H1 (cell line): Measurements from ENCODE around the gene RIMBP2. TPM values are rescaled to one million over a fixed set of nuclear protein-coding genes. Genes with fewer than 3 reads are reported as not detected.

ENCODE experiments used
- CTCF ChIA-PET: fragments of 300-600 bp; sonication (Branson Sonifier 250); formaldehyde crosslinking; loops from one replicate; lab custom pipeline; 2021; ENCODE audit not compliant: partially characterized antibody; lab: Charles Lee
- POLR2A ChIA-PET: fragments of 300-600 bp; sonication (Branson Sonifier 250); formaldehyde crosslinking; loops from one replicate; lab custom pipeline; 2021; ENCODE audit warnings: inconsistent platforms; ENCODE audit not compliant: partially characterized antibody; lab: Charles Lee
- DNase-seq, 2 experiments: peaks; one replicate each; pipeline versions ENCODE4 v3.0.0 to v3.0.0-alpha.2; 2010 to 2022; ENCODE audit warnings: low spot score in 2 of 2, low read depth in 1 of 2, mixed read lengths in 1 of 2
- FAIRE-seq: peaks from 2 replicates; lab custom pipeline; 2011; peaks lifted over from hg19 to GRCh38; lab: Jason Lieb, UNC
- H2AFZ ChIP-seq: 2 replicates; pipeline ENCODE4 v1.8.1; 2012; ENCODE audit warnings: low read length, inconsistent platforms
- H2AK5ac ChIP-seq: 2 replicates; pipeline ENCODE4 v1.6.1; 2013; ENCODE audit warnings: low read depth, low read length
- H2BK120ac ChIP-seq: replicated peaks from 2 replicates; pipeline ENCODE3; 2013; ENCODE audit warnings: low read depth, low read length, inconsistent platforms
- H2BK12ac ChIP-seq: 2 replicates; pipeline ENCODE4 v1.6.1; 2013; ENCODE audit warnings: low read depth, low read length
- H2BK15ac ChIP-seq: 2 replicates; pipeline ENCODE4 v1.6.1; 2013; ENCODE audit warnings: low read length
- H2BK20ac ChIP-seq: 2 replicates; pipeline ENCODE4 v1.6.1; 2013; ENCODE audit warnings: low read length
- H2BK5ac ChIP-seq: 2 replicates; pipeline ENCODE4 v1.6.1; 2013; ENCODE audit warnings: low read depth, low read length
- H3K14ac ChIP-seq: 2 replicates; pipeline ENCODE4 v1.6.1; 2013; ENCODE audit warnings: inconsistent platforms; ENCODE audit not compliant: insufficient read length
- H3K18ac ChIP-seq: 2 replicates; pipeline ENCODE4 v1.6.1; 2013; ENCODE audit warnings: low read length; ENCODE audit errors: extremely low read depth
- H3K23ac ChIP-seq: 2 replicates; pipeline ENCODE4 v1.6.1; 2013; ENCODE audit warnings: inconsistent platforms; ENCODE audit not compliant: insufficient read length
- H3K23me2 ChIP-seq: 2 replicates; pipeline ENCODE4 v1.6.1; 2013; ENCODE audit warnings: low read depth, low read length
- H3K27ac ChIP-seq: 2 replicates; pipeline ENCODE4 v1.6.1; 2011; ENCODE audit warnings: low read depth, low read length, inconsistent platforms
- H3K27me3 ChIP-seq, 4 experiments: replicated peaks in 1 of 4; 1 replicate in 1 of 4; 2 replicates in 3 of 4; pipeline versions ENCODE4 v1.6.1 to v1.8.1; 2011 to 2013; ENCODE audit warnings: low read length in 3 of 4, mild to moderate bottlenecking in 3 of 4, inconsistent platforms in 2 of 4, mixed read lengths in 2 of 4, moderate library complexity in 1 of 4; ENCODE audit not compliant: control insufficient read depth in 3 of 4, insufficient read depth in 3 of 4; ENCODE audit errors: extremely low read depth in 1 of 4
- H3K36me3 ChIP-seq, 4 experiments: 2 replicates each; pipeline versions ENCODE4 v1.6.1 to v1.8.1; 2011 to 2013; ENCODE audit warnings: mild to moderate bottlenecking in 4 of 4, low read length in 3 of 4, moderate library complexity in 2 of 4, control low read depth in 1 of 4, inconsistent platforms in 1 of 4; ENCODE audit not compliant: insufficient read depth in 4 of 4, control insufficient read depth in 2 of 4
- H3K4ac ChIP-seq: replicated peaks from 2 replicates; pipeline ENCODE3; 2013; ENCODE audit warnings: low read length, low read depth, mixed read lengths, inconsistent platforms; ENCODE audit not compliant: insufficient read length
- H3K4me1 ChIP-seq, 4 experiments: replicated peaks in 1 of 4; 1 replicate in 1 of 4; 2 replicates in 3 of 4; pipeline versions ENCODE4 v1.6.1 to v1.8.1; 2011 to 2013; ENCODE audit warnings: low read length in 3 of 4, inconsistent platforms in 2 of 4, mixed read lengths in 1 of 4; ENCODE audit not compliant: insufficient read depth in 4 of 4, control insufficient read depth in 3 of 4
- H3K4me2 ChIP-seq, 2 experiments: 2 replicates each; pipeline versions ENCODE4 v1.6.1 to v1.8.1; 2011 to 2013; ENCODE audit warnings: low read depth in 2 of 2, low read length in 2 of 2, control low read depth in 1 of 2, inconsistent platforms in 1 of 2, mild to moderate bottlenecking in 1 of 2; ENCODE audit not compliant: insufficient read depth in 1 of 2
- H3K4me3 ChIP-seq, 4 experiments: fragments of 200-600, 300-600 bp in 1 of 4; sonication (generic), shearing (Covaris generic), sonication (Bioruptor Twin) in 1 of 4; 2 replicates each; pipeline versions ENCODE4 v1.5.1 to v1.8.1; 2011 to 2016; ENCODE audit warnings: low read length in 4 of 4, low read depth in 3 of 4, control low read depth in 2 of 4, inconsistent platforms in 2 of 4, mild to moderate bottlenecking in 2 of 4, mixed read lengths in 1 of 4, moderate library complexity in 1 of 4; ENCODE audit not compliant: insufficient read depth in 2 of 4; ENCODE audit errors: extremely low read depth in 1 of 4
- H3K56ac ChIP-seq: replicated peaks from 2 replicates; pipeline ENCODE3; 2013; ENCODE audit warnings: low read depth, mild to moderate bottlenecking, mixed read lengths, low read length, inconsistent platforms; ENCODE audit not compliant: insufficient read length
- H3K79me1 ChIP-seq: 2 replicates; pipeline ENCODE4 v1.6.1; 2013; ENCODE audit warnings: low read depth, low read length, control low read depth
- H3K79me2 ChIP-seq, 2 experiments: 2 replicates each; pipeline versions ENCODE4 v1.6.1 to v1.8.1; 2012 to 2013; ENCODE audit warnings: low read length in 2 of 2, mild to moderate bottlenecking in 2 of 2, inconsistent platforms in 1 of 2; ENCODE audit not compliant: insufficient read depth in 2 of 2, control insufficient read depth in 1 of 2
- H3K9ac ChIP-seq, 4 experiments: replicated peaks in 1 of 4; 1 replicate in 1 of 4; 2 replicates in 3 of 4; pipeline versions ENCODE4 v1.6.1 to v1.8.1; 2011 to 2013; ENCODE audit warnings: low read depth in 3 of 4, low read length in 3 of 4, control low read depth in 2 of 4, mild to moderate bottlenecking in 2 of 4, moderate library complexity in 2 of 4, inconsistent platforms in 1 of 4; ENCODE audit errors: extremely low read depth in 1 of 4
- H3K9me3 ChIP-seq, 2 experiments: 2 replicates each; pipeline versions ENCODE4 v1.6.1 to v1.8.1; 2012 to 2013; ENCODE audit warnings: mild to moderate bottlenecking in 2 of 2, moderate library complexity in 2 of 2, control low read depth in 1 of 2, inconsistent platforms in 1 of 2, low read depth in 1 of 2, low read length in 1 of 2, mixed read lengths in 1 of 2; ENCODE audit not compliant: insufficient read depth in 2 of 2
- H4K20me1 ChIP-seq, 2 experiments: replicated peaks in 1 of 2; 2 replicates each; pipeline versions ENCODE3 to v1.8.1; 2011 to 2013; ENCODE audit warnings: inconsistent platforms in 2 of 2, low read length in 2 of 2, mild to moderate bottlenecking in 1 of 2; ENCODE audit not compliant: insufficient read depth in 2 of 2, control insufficient read depth in 1 of 2
- H4K5ac ChIP-seq: 2 replicates; pipeline ENCODE4 v1.6.1; 2013; ENCODE audit warnings: low read length, low read depth, mixed read lengths, inconsistent platforms; ENCODE audit not compliant: insufficient read length
- H4K8ac ChIP-seq: 2 replicates; pipeline ENCODE4 v1.8.0; 2013; ENCODE audit warnings: mild to moderate bottlenecking, moderate library complexity, low read length, inconsistent platforms; ENCODE audit not compliant: insufficient read depth; ENCODE audit errors: extremely low read depth
- H4K91ac ChIP-seq: replicated peaks from 2 replicates; pipeline ENCODE3; 2013; ENCODE audit warnings: low read length, mixed read lengths, inconsistent platforms; ENCODE audit not compliant: insufficient read length
- BRCA1 ChIP-seq: IDR thresholded peaks from 2 replicates; pipeline ENCODE4 v1.6.1; 2012; ENCODE audit warnings: low read depth, low read length, improper control_type of control experiment
- GABPA ChIP-seq: IDR thresholded peaks from 2 replicates; pipeline ENCODE4 v1.6.1; 2011; ENCODE audit warnings: mild to moderate bottlenecking, low read length, moderate library complexity, borderline replicate concordance; ENCODE audit not compliant: insufficient read depth
- GTF2F1 ChIP-seq: IDR thresholded peaks from 2 replicates; pipeline ENCODE4 v1.6.1; 2012; ENCODE audit warnings: low read depth, low read length, improper control_type of control experiment, borderline replicate concordance
- RAD21 ChIP-seq, 2 experiments: IDR thresholded peaks in 1 of 2; conservative IDR thresholded peaks in 1 of 2; 2 replicates each; pipeline ENCODE4 v1.6.1; 2011; ENCODE audit warnings: low read depth in 2 of 2, low read length in 2 of 2, improper control_type of control experiment in 1 of 2, inconsistent platforms in 1 of 2, mild to moderate bottlenecking in 1 of 2, moderate library complexity in 1 of 2
- SRF ChIP-seq: IDR thresholded peaks from 2 replicates; pipeline ENCODE4 v1.6.1; 2011; ENCODE audit warnings: mild to moderate bottlenecking, low read depth, low read length, moderate library complexity
- WGBS, 2 experiments: shearing (Covaris generic) in 1 of 2; methylation state at CpG; one replicate each; pipeline versions ENCODE4 v1.1.6 to v1.1.7; 2013 to 2015; ENCODE audit warnings: low lambda C conversion rate in 2 of 2, mixed read lengths in 2 of 2, inconsistent platforms in 1 of 2, low coverage in 1 of 2, missing lambda C conversion rate in 1 of 2; ENCODE audit not compliant: insufficient replicate concordance in 2 of 2, insufficient coverage in 1 of 2, insufficient read length in 1 of 2; ENCODE audit errors: extremely low coverage in 1 of 2, missing lambda C conversion rate in 1 of 2; 5-methylcytosine and 5-hydroxymethylcytosine counted together
- polyA plus RNA-seq, 7 experiments: library from polyadenylated mRNA; depleted of rRNA in 3 of 7; stranded (reverse) in 5 of 7; unstranded in 2 of 7; fragments of >200 nt in 5 of 7; fragments of 200-250 nt in 2 of 7; gene quantifications; 1 replicate in 5 of 7; 2 replicates in 1 of 7; 4 replicates in 1 of 7; pipeline versions ENCODE4 v1.2.1 to v1.2.3, GENCODE V29; 2011 to 2013; ENCODE audit warnings: missing spikeins in 2 of 7, mixed read lengths in 2 of 7
- total RNA-seq: library from RNA; stranded (reverse); fragmentation: NEBNext Ultra II Directional; extraction: Animal tissue kit (Norgen Biotek cat#: 25700); gene quantifications from 2 replicates; pipeline ENCODE4 v1.2.1, GENCODE V29; 2021
- TF ChIP-seq, protein P1 (sequence below): IDR thresholded peaks from 2 replicates; pipeline ENCODE4 v1.6.1; 2012; ENCODE audit warnings: inconsistent platforms
- TF ChIP-seq, protein P2 (sequence below), 3 experiments: IDR thresholded peaks; 1 replicate in 2 of 3; 2 replicates in 1 of 3; pipeline versions ENCODE4 v1.5.1 to v1.6.1; 2011; ENCODE audit warnings: low read length in 3 of 3, mild to moderate bottlenecking in 3 of 3, inconsistent platforms in 2 of 3, low read depth in 1 of 3, moderate library complexity in 1 of 3; ENCODE audit not compliant: insufficient read depth in 1 of 3; ENCODE audit errors: control extremely low read depth in 1 of 3

RIMBP2 gene
- total and polyA plus RNA-seq, 2 of the 8 experiments (the other 6 are each of a cell fraction or from before 2014, with no cell fraction given) = 0.18 to 0.65 TPM

DNA sequence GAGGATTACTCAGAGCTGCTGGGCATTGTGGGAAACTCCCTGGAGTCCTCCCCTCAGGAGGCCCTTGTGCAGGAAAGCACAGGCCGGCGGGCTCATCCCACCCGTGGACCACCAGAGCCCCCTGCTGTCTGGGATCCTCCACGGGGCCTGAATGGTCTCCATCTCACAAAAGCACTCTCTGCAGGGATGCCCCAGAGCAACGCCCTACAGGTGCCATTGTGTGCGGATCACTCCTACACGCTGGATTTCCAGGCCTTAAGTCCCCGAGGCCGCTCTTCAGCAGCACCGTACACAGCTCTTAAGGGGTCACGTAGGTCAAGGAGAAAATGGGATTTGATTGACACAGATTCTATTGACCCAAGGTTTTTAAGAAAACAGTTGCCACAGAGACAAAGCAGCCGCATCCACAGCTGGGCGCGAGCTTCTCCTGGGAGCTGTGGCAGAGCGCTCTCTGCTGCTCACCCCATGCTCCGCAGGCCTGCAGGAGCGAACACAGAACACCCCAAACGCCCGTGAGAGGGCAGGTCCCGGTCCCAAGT is 36.7 kb upstream of the RIMBP2 start:
- Histone ChIP-seq H4K5ac (no peak overlapping the region), H2BK20ac (no peak overlapping the region), H3K4me2 (no peak overlapping the region), H3K79me1 (no peaks in the 10 kb centered on the region), H3K4me1 (no peaks in the 10 kb centered on the region; a peak in 1 of 7 replicates), H3K36me3 (no peaks in the 10 kb centered on the region), H3K79me2 (no peaks in the 10 kb centered on the region), H3K9ac (no peak overlapping the region)
- TF ChIP-seq BRCA1 (no peak), GTF2F1 (no peak), GABPA (peak; percentile 22; the same call in 1 of the 2 replicates), SRF (no peak), RAD21 (IDR thresholded peaks at IDR 0.05 in 1 of 2, conservative IDR thresholded peaks at IDR 0.05 in 1 of 2; ENCODE audit: low read depth in 2 of 2, low read length in 2 of 2) (peak; percentile 83 to 85)
- TF ChIP-seq, protein P1, sequence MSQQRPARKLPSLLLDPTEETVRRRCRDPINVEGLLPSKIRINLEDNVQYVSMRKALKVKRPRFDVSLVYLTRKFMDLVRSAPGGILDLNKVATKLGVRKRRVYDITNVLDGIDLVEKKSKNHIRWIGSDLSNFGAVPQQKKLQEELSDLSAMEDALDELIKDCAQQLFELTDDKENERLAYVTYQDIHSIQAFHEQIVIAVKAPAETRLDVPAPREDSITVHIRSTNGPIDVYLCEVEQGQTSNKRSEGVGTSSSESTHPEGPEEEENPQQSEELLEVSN = no peak
- TF ChIP-seq, protein P2, sequence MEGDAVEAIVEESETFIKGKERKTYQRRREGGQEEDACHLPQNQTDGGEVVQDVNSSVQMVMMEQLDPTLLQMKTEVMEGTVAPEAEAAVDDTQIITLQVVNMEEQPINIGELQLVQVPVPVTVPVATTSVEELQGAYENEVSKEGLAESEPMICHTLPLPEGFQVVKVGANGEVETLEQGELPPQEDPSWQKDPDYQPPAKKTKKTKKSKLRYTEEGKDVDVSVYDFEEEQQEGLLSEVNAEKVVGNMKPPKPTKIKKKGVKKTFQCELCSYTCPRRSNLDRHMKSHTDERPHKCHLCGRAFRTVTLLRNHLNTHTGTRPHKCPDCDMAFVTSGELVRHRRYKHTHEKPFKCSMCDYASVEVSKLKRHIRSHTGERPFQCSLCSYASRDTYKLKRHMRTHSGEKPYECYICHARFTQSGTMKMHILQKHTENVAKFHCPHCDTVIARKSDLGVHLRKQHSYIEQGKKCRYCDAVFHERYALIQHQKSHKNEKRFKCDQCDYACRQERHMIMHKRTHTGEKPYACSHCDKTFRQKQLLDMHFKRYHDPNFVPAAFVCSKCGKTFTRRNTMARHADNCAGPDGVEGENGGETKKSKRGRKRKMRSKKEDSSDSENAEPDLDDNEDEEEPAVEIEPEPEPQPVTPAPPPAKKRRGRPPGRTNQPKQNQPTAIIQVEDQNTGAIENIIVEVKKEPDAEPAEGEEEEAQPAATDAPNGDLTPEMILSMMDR (IDR thresholded peaks at IDR 0.05; ENCODE audit: control extremely low read depth in 1 of 3, insufficient read depth in 1 of 3, low read depth in 1 of 3, low read length in 3 of 3) = peak; percentile 64 to 71 (median 70)
- TF ChIP-seq, all 59 proteins: peak for 3
- Histone ChIP-seq H3K4me3 (no peak overlapping the region), H3K23ac (no peak overlapping the region), H3K23me2 (no peaks in the 10 kb centered on the region), H3K18ac (no peak overlapping the region), H4K20me1 (no peaks in the 10 kb centered on the region), H2BK12ac (no peak overlapping the region), H2BK15ac (no peak overlapping the region), H4K91ac (no peak overlapping the region), H3K4ac (no peak overlapping the region), H4K8ac (no peak overlapping the region), H2BK120ac (no peak overlapping the region), H3K14ac (no peak overlapping the region), H2BK5ac (no peak overlapping the region), H2AFZ (no peak overlapping the region), H3K27ac (no peak overlapping the region), H2AK5ac (no peak overlapping the region), H3K56ac (no peak overlapping the region), H3K27me3 (no peaks in the 10 kb centered on the region), H3K9me3 (no peaks in the 10 kb centered on the region)
- POLR2A ChIA-PET = interaction anchor here (0.7 to 1.2 kb wide), 2 partner anchors 117 to 351 kb away, joined by 4 to 5 read pairs; no protein-coding TSS in a partner anchor
- 76% methylated on average over 20 of the region's 20 CpGs; no CpG with 5 or more reads in 1 of the 2 experiments for WGBS, 2 experiments
- CTCF ChIA-PET = interaction anchor here (0.6 to 3.3 kb wide), 30 partner anchors 8 to 729 kb away, joined by 3 to 15 read pairs (median 3); no protein-coding TSS in a partner anchor
- DNase-seq = peak in 1 of 2 experiments; percentile 70
- no peak for FAIRE-seq
